ENCODE measurements around the gene SV2A. TPM values are rescaled to one million over a fixed set of nuclear protein-coding genes. Genes with fewer than 3 reads are reported as not detected.
A peak's percentile ranks its signal among the peaks of the same experiment; 100 is the strongest.

Gene SV2A
- total RNA-seq, 1 experiment from 2014 or later, result 4.7 TPM

GRCh38 chr1:149927056-149927562, 9.5 kb upstream of the SV2A start:
- Mint-ChIP-seq H3K27me3 (ENCODE audit: insufficient read depth, unreplicated experiment) (no peaks in the 10 kb centered on the region), H3K4me3 (ENCODE audit: unreplicated experiment) (peak overlapping the region; percentile 91), H3K9me3 (ENCODE audit: unreplicated experiment) (no peaks in the 10 kb centered on the region), H3K27ac (ENCODE audit: unreplicated experiment) (peak overlapping the region; percentile 94), H3K4me1 (ENCODE audit: low read depth, unreplicated experiment) (peaks cover 11% of the 10 kb centered on the region), H3K36me3 (ENCODE audit: insufficient read depth, unreplicated experiment) (peaks cover 64% of the 10 kb centered on the region)
- no peak for TF ChIP-seq CTCF (IDR thresholded peaks at IDR 0.05; ENCODE audit: insufficient read depth in 1 of 2, low read depth in 1 of 2, low read length in 1 of 2, severe bottlenecking in 1 of 2, unreplicated experiment in 1 of 2)
- no TSS peak for BruUV-seq (replicated peaks)
- DNase-seq, result no peak
- intact Hi-C loops (cut with micrococcal nuclease; ENCODE audit: unreplicated experiment), result loop anchor here (1.0 kb wide), 1 partner anchor 28 kb away; the partner anchor contains the start of gene BOLA1
- Histone ChIP-seq H3K4me3 (ENCODE audit: low read depth, low read length) (peak overlapping the region; percentile 99), H3K4me1 (peaks cover 9% of the 10 kb centered on the region), H3K27me3 (replicated peaks; ENCODE audit: control insufficient read depth, insufficient read depth, low read length) (no peaks in the 10 kb centered on the region), H3K9me3 (no peaks in the 10 kb centered on the region), H3K36me3 (ENCODE audit: control insufficient read depth, insufficient read depth, low read length) (peaks cover 2% of the 10 kb centered on the region; the same call in 1 of the 2 replicates)
- POLR2A ChIA-PET, result no interaction called here
- CTCF ChIA-PET, result no interaction called here

- H3K36me3 ChIP-seq (ENCODE audit: control insufficient read depth, insufficient read depth, low read length), result peaks cover 2% of the 10 kb centered on the region; the same call in 1 of the 2 replicates
- peaks cover 11% of the 10 kb centered on the region for H3K4me1 Mint-ChIP-seq (ENCODE audit: low read depth, unreplicated experiment)
- H3K27ac Mint-ChIP-seq (ENCODE audit: unreplicated experiment), result no peak overlapping the region
- DNase-seq, result no peak
- H3K4me3 Mint-ChIP-seq (ENCODE audit: unreplicated experiment), result peak overlapping the region; percentile 91
- no peak for TF ChIP-seq CTCF (IDR thresholded peaks at IDR 0.05; ENCODE audit: insufficient read depth in 1 of 2, low read depth in 1 of 2, low read length in 1 of 2, severe bottlenecking in 1 of 2, unreplicated experiment in 1 of 2)
- H3K4me1 ChIP-seq, result peaks cover 9% of the 10 kb centered on the region
- intact Hi-C loops (cut with micrococcal nuclease; ENCODE audit: unreplicated experiment), result no loop called here
- H3K27me3 ChIP-seq (replicated peaks; ENCODE audit: control insufficient read depth, insufficient read depth, low read length), result no peaks in the 10 kb centered on the region
- TSS peak; percentile 59 for BruUV-seq (replicated peaks)
- POLR2A ChIA-PET, result no interaction called here
- no peaks in the 10 kb centered on the region for H3K9me3 ChIP-seq
- H3K36me3 Mint-ChIP-seq (ENCODE audit: insufficient read depth, unreplicated experiment), result peaks cover 72% of the 10 kb centered on the region
- no peak overlapping the region; the same call in 1 of the 2 replicates for H3K4me3 ChIP-seq (ENCODE audit: low read depth, low read length)
- H3K27me3 Mint-ChIP-seq (ENCODE audit: insufficient read depth, unreplicated experiment), result no peaks in the 10 kb centered on the region
- CTCF ChIA-PET, result no interaction called here
- no peaks in the 10 kb centered on the region for H3K9me3 Mint-ChIP-seq (ENCODE audit: unreplicated experiment)
Observed at GRCh38 chr1:149926296-149926695, 8.7 kb upstream of the SV2A start.

GRCh38 chr1:149925751-149926150, 8.1 kb upstream of the SV2A start:
- no peaks in the 10 kb centered on the region for H3K9me3 Mint-ChIP-seq (ENCODE audit: unreplicated experiment)
- BruUV-seq (replicated peaks), result no TSS peak
- POLR2A ChIA-PET, result no interaction called here
- no peak overlapping the region for H3K4me3 ChIP-seq (ENCODE audit: low read depth, low read length)
- peak overlapping the region; percentile 23 for H3K4me3 Mint-ChIP-seq (ENCODE audit: unreplicated experiment)
- peaks cover 75% of the 10 kb centered on the region for H3K36me3 Mint-ChIP-seq (ENCODE audit: insufficient read depth, unreplicated experiment)
- H3K4me1 ChIP-seq, result peaks cover 9% of the 10 kb centered on the region
- no peaks in the 10 kb centered on the region for H3K27me3 ChIP-seq (replicated peaks; ENCODE audit: control insufficient read depth, insufficient read depth, low read length)
- DNase-seq, result no peak
- CTCF ChIA-PET, result no interaction called here
- no peak overlapping the region for H3K27ac Mint-ChIP-seq (ENCODE audit: unreplicated experiment)
- TF ChIP-seq CTCF (IDR thresholded peaks at IDR 0.05; ENCODE audit: insufficient read depth in 1 of 2, low read depth in 1 of 2, low read length in 1 of 2, severe bottlenecking in 1 of 2, unreplicated experiment in 1 of 2), result no peak
- intact Hi-C loops (cut with micrococcal nuclease; ENCODE audit: unreplicated experiment), result no loop called here
- no peaks in the 10 kb centered on the region for H3K27me3 Mint-ChIP-seq (ENCODE audit: insufficient read depth, unreplicated experiment)
- H3K4me1 Mint-ChIP-seq (ENCODE audit: low read depth, unreplicated experiment), result peaks cover 11% of the 10 kb centered on the region
- no peaks in the 10 kb centered on the region for H3K9me3 ChIP-seq
- peaks cover 2% of the 10 kb centered on the region; the same call in 1 of the 2 replicates for H3K36me3 ChIP-seq (ENCODE audit: control insufficient read depth, insufficient read depth, low read length)
